HepG2 (cell line): ENCODE measurements around the gene SERINC4. TPM values are rescaled to one million over a fixed set of nuclear protein-coding genes. Genes with fewer than 3 reads are reported as not detected.

Experiments used
- CAMTA2 ChIP-seq: sonication (generic); formaldehyde crosslinking; IDR thresholded peaks from 2 replicates; pipeline ENCODE4 v1.4.0; 2020; ENCODE audit warnings: mild to moderate bottlenecking, missing genetic modification reagents, borderline replicate concordance
- CC2D1A ChIP-seq: sonication (generic); formaldehyde crosslinking; IDR thresholded peaks from 2 replicates; pipeline ENCODE4 v1.8.1; 2023; ENCODE audit warnings: mild to moderate bottlenecking, missing genetic modification reagents
- CCAR2 ChIP-seq: fragments of 200-400 bp; formaldehyde crosslinking; optimal IDR thresholded peaks from 2 replicates; pipeline ENCODE3; 2018; ENCODE audit warnings: low read depth, mild to moderate bottlenecking, low read length, moderate library complexity
- DR1 ChIP-seq: sonication (generic); formaldehyde crosslinking; IDR thresholded peaks from 2 replicates; pipeline ENCODE4 v1.8.0; 2021; ENCODE audit warnings: mild to moderate bottlenecking, missing genetic modification reagents, inconsistent platforms
- GPN1 ChIP-seq: sonication (generic); formaldehyde crosslinking; IDR thresholded peaks from 2 replicates; pipeline ENCODE4 v1.5.1; 2020; ENCODE audit warnings: missing genetic modification reagents, borderline replicate concordance
- SMAD1 ChIP-seq: sonication (generic); formaldehyde crosslinking; IDR thresholded peaks from 2 replicates; pipeline ENCODE4 v1.4.0; 2020; ENCODE audit warnings: missing genetic modification reagents, low read depth, mild to moderate bottlenecking, borderline replicate concordance
- SMAD9 ChIP-seq: sonication (generic); formaldehyde crosslinking; IDR thresholded peaks from 2 replicates; pipeline ENCODE4 v1.5.1; 2020; ENCODE audit warnings: mild to moderate bottlenecking, missing genetic modification reagents
- ZNF318 ChIP-seq: sonication (generic); formaldehyde crosslinking; IDR thresholded peaks from 2 replicates; pipeline ENCODE4 v1.4.0; 2020; ENCODE audit warnings: mild to moderate bottlenecking, missing genetic modification reagents
- ZNF460 ChIP-seq: sonication (generic); formaldehyde crosslinking; IDR thresholded peaks from 2 replicates; pipeline ENCODE4 v1.5.1; 2020; ENCODE audit warnings: missing genetic modification reagents, mild to moderate bottlenecking, borderline replicate concordance
- ZSCAN9 ChIP-seq: IDR thresholded peaks from 2 replicates; pipeline ENCODE4 v1.6.1; 2016; ENCODE audit warnings: borderline replicate concordance
- polyA plus RNA-seq, 8 experiments: library from polyadenylated mRNA; depleted of rRNA in 3 of 8; stranded (reverse) in 7 of 8; unstranded in 1 of 8; fragments of >200 nt; fragmentation: Illumina TruSeq in 4 of 8; extraction: Trizol in 4 of 8; gene quantifications; 2 replicates each; pipeline versions ENCODE4 v1.2.1 to v1.2.3, GENCODE V29; 2011 to 2016; ENCODE audit warnings: low read depth in 4 of 8, missing spikeins in 1 of 8, mixed read lengths in 1 of 8; ENCODE audit not compliant: insufficient read depth in 1 of 8
- total RNA-seq, 5 experiments: library from RNA; depleted of rRNA; stranded (reverse); fragments of >200 nt; fragmentation: Illumina TruSeq; extraction: Trizol; gene quantifications; 2 replicates each; pipeline ENCODE4 v1.2.3, GENCODE V29; 2016; ENCODE audit warnings: low read depth in 1 of 5
- TF ChIP-seq, protein P1 (sequence below): IDR thresholded peaks from 2 replicates; pipeline ENCODE4 v1.6.1; 2016; ENCODE audit warnings: mild to moderate bottlenecking, missing biosample characterization, missing genetic modification reagents
- TF ChIP-seq, protein P2 (sequence below): sonication (generic); formaldehyde crosslinking; IDR thresholded peaks from 2 replicates; pipeline ENCODE4 v1.5.0; 2020; ENCODE audit warnings: mild to moderate bottlenecking, missing genetic modification reagents, borderline replicate concordance

Gene SERINC4
- total and polyA plus RNA-seq, 2 of the 13 experiments (the other 11 are each of a cell fraction or from before 2014, with no cell fraction given): not detected

DNA sequence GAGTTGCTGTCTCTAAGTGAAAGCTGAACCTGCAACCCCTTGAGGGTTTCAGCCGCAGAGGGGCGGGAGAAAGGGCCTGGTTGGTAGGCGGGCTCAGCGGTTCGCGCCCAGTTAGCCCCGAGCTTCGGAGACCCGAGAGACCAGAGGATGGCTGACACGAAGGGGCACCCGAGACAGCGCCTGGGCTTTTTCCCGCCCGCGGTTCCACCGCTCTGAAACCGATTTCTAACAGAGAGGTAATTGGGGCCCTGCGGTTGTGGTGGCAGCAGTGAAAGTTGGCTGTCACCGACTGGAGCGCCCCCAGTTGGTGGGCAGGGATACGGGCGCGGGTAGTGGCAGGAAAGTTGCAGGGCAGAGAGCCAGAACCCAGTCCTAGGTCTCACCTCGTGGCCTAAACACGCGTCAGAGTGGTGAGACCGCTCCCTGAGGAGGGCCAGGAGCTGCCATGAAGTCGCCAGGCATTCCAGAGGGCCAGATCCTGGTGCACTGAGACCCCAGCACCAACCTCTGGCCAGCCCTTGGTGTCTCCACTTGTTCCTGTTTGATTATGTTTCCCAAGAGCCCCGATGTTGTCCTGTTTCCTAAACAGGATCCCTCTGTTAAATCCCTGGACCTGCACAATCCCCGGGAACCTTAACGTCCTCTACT, 22.6 kb downstream of the SERINC4 start (continued):
- no peak for TF ChIP-seq DR1 (CRISPR knock-in tag)
- peak; percentile 88; the same call in 1 of the 2 replicates for TF ChIP-seq SMAD9 (CRISPR knock-in tag)
- TF ChIP-seq SMAD1 (CRISPR knock-in tag): no peak
- no peak for TF ChIP-seq CAMTA2
- TF ChIP-seq ZSCAN9 (CRISPR knock-in tag): no peak; the same call in 1 of the 2 replicates
- TF ChIP-seq, protein P1, sequence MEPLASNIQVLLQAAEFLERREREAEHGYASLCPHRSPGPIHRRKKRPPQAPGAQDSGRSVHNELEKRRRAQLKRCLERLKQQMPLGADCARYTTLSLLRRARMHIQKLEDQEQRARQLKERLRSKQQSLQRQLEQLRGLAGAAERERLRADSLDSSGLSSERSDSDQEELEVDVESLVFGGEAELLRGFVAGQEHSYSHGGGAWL (CRISPR knock-in tag): no peak; the same call in 1 of the 2 replicates
- peak; percentile 37; the same call in 1 of the 2 replicates for TF ChIP-seq ZNF460 (CRISPR knock-in tag)
- TF ChIP-seq, protein P2, sequence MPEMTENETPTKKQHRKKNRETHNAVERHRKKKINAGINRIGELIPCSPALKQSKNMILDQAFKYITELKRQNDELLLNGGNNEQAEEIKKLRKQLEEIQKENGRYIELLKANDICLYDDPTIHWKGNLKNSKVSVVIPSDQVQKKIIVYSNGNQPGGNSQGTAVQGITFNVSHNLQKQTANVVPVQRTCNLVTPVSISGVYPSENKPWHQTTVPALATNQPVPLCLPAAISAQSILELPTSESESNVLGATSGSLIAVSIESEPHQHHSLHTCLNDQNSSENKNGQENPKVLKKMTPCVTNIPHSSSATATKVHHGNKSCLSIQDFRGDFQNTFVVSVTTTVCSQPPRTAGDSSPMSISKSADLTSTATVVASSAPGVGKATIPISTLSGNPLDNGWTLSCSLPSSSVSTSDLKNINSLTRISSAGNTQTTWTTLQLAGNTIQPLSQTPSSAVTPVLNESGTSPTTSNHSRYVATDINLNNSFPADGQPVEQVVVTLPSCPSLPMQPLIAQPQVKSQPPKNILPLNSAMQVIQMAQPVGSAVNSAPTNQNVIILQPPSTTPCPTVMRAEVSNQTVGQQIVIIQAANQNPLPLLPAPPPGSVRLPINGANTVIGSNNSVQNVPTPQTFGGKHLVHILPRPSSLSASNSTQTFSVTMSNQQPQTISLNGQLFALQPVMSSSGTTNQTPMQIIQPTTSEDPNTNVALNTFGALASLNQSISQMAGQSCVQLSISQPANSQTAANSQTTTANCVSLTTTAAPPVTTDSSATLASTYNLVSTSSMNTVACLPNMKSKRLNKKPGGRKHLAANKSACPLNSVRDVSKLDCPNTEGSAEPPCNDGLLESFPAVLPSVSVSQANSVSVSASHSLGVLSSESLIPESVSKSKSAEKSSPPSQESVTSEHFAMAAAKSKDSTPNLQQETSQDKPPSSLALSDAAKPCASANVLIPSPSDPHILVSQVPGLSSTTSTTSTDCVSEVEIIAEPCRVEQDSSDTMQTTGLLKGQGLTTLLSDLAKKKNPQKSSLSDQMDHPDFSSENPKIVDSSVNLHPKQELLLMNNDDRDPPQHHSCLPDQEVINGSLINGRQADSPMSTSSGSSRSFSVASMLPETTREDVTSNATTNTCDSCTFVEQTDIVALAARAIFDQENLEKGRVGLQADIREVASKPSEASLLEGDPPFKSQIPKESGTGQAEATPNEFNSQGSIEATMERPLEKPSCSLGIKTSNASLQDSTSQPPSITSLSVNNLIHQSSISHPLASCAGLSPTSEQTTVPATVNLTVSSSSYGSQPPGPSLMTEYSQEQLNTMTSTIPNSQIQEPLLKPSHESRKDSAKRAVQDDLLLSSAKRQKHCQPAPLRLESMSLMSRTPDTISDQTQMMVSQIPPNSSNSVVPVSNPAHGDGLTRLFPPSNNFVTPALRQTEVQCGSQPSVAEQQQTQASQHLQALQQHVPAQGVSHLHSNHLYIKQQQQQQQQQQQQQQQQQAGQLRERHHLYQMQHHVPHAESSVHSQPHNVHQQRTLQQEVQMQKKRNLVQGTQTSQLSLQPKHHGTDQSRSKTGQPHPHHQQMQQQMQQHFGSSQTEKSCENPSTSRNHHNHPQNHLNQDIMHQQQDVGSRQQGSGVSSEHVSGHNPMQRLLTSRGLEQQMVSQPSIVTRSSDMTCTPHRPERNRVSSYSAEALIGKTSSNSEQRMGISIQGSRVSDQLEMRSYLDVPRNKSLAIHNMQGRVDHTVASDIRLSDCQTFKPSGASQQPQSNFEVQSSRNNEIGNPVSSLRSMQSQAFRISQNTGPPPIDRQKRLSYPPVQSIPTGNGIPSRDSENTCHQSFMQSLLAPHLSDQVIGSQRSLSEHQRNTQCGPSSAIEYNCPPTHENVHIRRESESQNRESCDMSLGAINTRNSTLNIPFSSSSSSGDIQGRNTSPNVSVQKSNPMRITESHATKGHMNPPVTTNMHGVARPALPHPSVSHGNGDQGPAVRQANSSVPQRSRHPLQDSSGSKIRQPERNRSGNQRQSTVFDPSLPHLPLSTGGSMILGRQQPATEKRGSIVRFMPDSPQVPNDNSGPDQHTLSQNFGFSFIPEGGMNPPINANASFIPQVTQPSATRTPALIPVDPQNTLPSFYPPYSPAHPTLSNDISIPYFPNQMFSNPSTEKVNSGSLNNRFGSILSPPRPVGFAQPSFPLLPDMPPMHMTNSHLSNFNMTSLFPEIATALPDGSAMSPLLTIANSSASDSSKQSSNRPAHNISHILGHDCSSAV (CRISPR knock-in tag): no peak
- TF ChIP-seq ZNF318 (CRISPR knock-in tag): 0 out of 2 replicates have a peak, but pooled peaks have one; percentile 64
- no peak for TF ChIP-seq CCAR2
- no peak for TF ChIP-seq GPN1 (CRISPR knock-in tag)
- no peak for TF ChIP-seq CC2D1A (CRISPR knock-in tag)
